ENCODE results near the gene SLC25A21.

The SLC25A21 gene

GRCh38 chr14:37118673-37119366 is 53.6 kb downstream of the SLC25A21 start:
- TF ChIP-seq CTCF (IDR thresholded peaks at IDR 0.05; ENCODE audit: low read depth, low read length, missing control alignments): no peak
- H3K4me3 ChIP-seq (replicated peaks; ENCODE audit: low read depth, low read length): no peak overlapping the region
- DNase-seq (ENCODE audit: extremely low read depth, low read depth): no peak

- peak; percentile 43 for TF ChIP-seq CTCF (IDR thresholded peaks at IDR 0.05; ENCODE audit: low read depth, low read length, missing control alignments)
- no peak overlapping the region for H3K4me3 ChIP-seq (replicated peaks; ENCODE audit: low read depth, low read length)
- DNase-seq (ENCODE audit: extremely low read depth, low read depth): peak; percentile 36
These were observed 55.2 kb downstream of the SLC25A21 start for GRCh38 chr14:37116933-37117849.

- H3K4me3 ChIP-seq (replicated peaks; ENCODE audit: low read depth, low read length): no peak overlapping the region
- no peak for TF ChIP-seq CTCF (IDR thresholded peaks at IDR 0.05; ENCODE audit: low read depth, low read length, missing control alignments)
These were observed 57.0 kb downstream of the SLC25A21 start for GRCh38 chr14:37115406-37115805.

GRCh38 chr14:37114559-37114958 is 57.8 kb downstream of the SLC25A21 start:
- no peak overlapping the region for H3K4me3 ChIP-seq (replicated peaks; ENCODE audit: low read depth, low read length)
- TF ChIP-seq CTCF (IDR thresholded peaks at IDR 0.05; ENCODE audit: low read depth, low read length, missing control alignments): no peak
- DNase-seq (ENCODE audit: extremely low read depth, low read depth): no peak

More at GRCh38 chr14:37115406-37115805, 57.0 kb downstream of the SLC25A21 start:
- no peak for DNase-seq (ENCODE audit: extremely low read depth, low read depth)

GRCh38 chr14:37114002-37114401 is 58.4 kb downstream of the SLC25A21 start:
- no peak for DNase-seq (ENCODE audit: extremely low read depth, low read depth)
- no peak for TF ChIP-seq CTCF (IDR thresholded peaks at IDR 0.05; ENCODE audit: low read depth, low read length, missing control alignments)
- H3K4me3 ChIP-seq (replicated peaks; ENCODE audit: low read depth, low read length): no peak overlapping the region

- H3K4me3 ChIP-seq (replicated peaks; ENCODE audit: low read depth, low read length): no peak overlapping the region
- no peak for TF ChIP-seq CTCF (IDR thresholded peaks at IDR 0.05; ENCODE audit: low read depth, low read length, missing control alignments)
- no peak for DNase-seq (ENCODE audit: extremely low read depth, low read depth)
These were observed 74.3 kb downstream of the SLC25A21 start for GRCh38 chr14:37098132-37098531.

All from HFF-Myc (cell line).